HG02678 (cell line): ENCODE data around the gene MYO9A.
"Not testable (repeated sequence)": the region's sequence is repeated elsewhere in the genome, so short reads cannot be mapped to it uniquely, and the experiment has no call there.

ENCODE experiments used
- ATAC-seq: cut with Tn5 transposase; IDR thresholded peaks from one replicate; pipeline ENCODE4 v1.9.1; 2021; ENCODE audit warnings: mild to moderate bottlenecking, moderate library complexity; ENCODE audit not compliant: unreplicated experiment

Gene MYO9A

DNA sequence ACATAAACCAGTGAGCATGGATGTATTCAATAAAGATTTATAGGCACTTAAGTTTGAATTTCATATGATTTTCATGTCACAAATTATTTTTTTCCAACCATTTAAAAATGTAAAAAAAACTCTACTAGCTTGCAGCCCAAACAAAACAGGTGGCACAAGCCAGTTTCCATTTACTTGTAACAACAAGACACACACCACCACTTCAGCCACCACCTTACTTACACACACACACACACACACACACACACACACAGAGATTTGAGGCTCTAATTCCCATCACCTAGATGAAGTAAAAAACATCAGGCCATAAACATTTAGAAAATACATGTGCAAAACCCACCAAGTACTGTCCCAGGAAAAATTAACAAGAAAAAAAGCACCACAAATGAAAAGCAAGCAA, 25.3 kb downstream of the MYO9A start:
- no peak for ATAC-seq

GRCh38 chr15:72092006-72092405, 25.9 kb downstream of the MYO9A start:
- no peak for ATAC-seq

GRCh38 chr15:72086920-72087648, 30.9 kb downstream of the MYO9A start:
- no peak for ATAC-seq

DNA sequence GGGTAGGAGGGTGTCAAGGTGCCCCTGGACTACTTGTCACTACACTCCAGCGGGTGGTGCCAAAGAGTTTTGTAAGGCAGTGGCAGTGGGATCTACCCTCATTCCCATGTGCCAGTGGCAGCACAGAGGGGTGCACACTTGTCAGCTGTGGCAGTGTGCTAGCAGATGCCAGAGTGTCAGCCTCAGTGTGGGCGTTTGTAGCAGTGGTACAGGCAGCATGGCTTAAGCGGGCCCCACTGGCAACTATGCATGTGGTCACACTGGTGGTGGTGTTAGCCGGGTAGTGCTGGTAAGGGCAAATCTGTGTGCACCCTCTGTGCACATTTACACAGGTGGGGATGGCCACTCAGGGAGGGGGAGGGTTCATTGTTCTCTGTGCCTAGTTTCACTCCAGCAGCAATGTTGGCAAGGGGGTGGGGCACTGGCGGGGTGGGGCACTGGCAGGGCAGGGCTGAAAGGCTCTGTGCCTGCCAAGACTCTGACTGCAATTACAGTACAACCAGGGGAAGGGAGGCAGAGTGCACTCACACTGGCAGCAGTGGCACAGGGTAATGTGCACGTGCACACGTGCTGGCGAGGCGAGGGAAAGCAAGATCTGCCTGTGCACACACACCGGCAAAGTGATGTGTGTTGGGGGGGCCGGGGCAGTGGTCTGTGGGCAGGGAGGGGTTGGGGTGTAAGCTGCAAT, 31.8 kb downstream of the MYO9A start:
- no peak for ATAC-seq

GRCh38 chr15:72082176-72082575, 35.8 kb downstream of the MYO9A start:
- no peak for ATAC-seq

- peak; percentile 62 for ATAC-seq
Measured at GRCh38 chr15:72078887-72079286, 39.1 kb downstream of the MYO9A start.

DNA sequence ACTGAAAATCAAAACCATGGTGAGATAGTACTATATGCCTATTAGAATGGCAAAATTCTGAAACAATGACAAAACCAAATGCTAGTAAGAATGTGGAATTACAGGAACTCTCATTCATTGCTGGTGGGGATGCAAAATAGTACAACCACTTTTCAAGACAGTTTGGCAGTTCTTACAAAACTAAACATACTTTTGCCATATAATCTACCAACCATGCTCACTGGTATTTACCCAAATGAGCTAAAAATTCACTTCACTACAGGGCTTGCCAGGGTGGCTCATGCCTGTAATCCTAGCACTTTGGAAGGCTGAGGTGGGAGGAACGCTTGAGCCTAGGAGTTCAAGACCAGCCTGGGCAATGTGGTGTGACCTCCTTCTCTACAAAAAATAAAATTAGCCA, 40.0 kb downstream of the MYO9A start:
- no peak for ATAC-seq

- ATAC-seq: no peak
Measured at GRCh38 chr15:72074335-72075060, 43.5 kb downstream of the MYO9A start.

DNA sequence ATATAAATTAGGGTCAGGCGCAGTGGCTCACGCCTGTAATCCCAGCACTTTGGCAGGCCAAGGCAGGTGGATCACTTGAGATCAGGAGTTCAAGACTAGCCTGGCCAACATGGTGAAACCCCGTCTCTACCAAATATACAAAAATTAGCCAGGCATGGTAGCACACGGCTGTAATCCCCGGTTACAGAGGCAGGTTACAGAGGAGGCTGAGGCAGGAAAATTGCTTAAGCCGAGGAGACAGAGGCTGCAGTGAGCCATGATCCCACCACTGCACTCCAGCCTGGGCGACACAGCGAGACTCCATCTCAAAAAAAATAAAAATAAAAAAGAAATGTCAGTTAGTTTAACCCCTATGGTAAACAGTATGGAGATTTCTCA, 46.5 kb downstream of the MYO9A start:
- not testable (repeated sequence) for ATAC-seq

DNA sequence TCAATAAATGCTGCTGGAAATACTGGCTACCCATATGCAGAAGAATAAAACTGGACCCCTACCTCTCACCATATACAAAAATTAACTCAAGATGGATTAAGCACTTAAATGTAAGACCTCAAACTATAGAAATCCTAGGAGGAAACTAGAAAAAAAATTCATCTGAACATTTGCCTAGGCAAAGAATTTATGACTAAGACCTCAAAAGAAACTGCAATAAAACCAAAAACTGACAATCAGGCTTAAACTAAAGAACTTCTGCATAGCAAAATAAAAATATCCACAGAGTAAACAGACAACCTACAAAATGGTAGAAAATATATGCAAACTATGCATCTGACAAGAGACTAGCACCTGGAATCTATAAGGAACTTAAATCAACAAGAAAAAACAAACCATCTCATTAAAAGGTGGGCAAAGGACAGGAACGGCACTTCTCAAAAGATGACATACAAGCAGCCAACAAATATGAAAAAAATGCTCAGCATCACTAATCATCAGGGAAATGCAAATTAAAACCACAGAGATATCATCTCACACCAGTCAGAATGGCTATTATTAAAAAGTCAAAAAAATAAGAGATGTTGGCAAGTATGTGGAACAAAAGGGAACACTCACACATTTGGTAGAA, 47.0 kb downstream of the MYO9A start:
- ATAC-seq: no peak

DNA sequence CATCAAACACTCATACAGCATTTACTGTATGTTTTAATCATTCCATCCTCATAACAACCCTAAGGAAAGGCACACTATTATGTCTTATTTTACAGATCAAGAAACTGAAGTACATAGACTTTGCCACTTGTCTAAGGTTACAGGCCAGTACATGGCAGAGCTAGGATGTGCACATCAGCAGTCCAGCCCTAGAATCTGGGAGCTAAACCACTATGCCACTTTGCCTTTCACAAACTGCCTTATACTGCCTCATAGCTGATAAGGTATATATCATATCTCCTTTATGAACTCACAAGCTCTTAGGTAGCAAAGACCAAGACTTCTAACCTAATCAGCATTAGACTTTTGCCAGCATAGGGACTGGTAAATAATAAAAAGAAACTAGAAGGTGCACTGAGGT, 49.1 kb downstream of the MYO9A start:
- no peak for ATAC-seq

DNA sequence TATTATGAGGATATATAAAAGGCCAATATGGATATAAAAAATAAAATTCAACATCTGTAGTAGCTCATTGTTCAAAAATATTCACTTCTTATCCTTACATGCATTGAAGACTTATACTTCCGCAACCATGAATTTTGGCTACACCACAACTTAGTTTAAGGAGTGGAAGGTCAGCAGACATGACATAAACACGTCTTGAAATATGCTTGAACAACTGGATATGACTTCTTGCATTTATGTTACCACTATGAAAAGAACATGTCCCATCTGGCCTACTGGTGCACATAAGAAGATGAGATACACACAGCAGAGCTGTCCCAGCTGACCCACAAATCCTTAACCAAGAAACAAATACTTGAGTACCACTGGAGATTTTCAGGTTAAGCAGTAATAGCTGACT, 52.1 kb downstream of the MYO9A start:
- no peak for ATAC-seq

DNA sequence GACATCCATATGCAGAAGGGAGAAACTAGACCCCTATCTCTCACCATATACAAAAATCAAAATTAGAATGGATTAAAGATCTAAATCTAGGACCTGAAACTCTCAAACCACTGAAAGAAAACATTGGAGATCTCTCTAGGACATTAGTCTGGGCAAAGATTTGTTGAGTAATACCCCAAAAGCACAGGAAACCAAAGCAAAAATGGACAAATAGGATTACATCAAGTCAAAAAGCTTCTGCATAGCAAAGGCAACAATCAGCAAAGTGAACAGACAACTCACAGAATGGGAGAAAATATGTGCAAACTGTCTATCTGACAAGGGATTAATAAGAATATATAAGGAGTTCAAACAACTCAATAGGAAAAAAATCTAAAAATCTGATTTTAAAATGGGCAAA, 54.8 kb downstream of the MYO9A start:
- no peak for ATAC-seq

DNA sequence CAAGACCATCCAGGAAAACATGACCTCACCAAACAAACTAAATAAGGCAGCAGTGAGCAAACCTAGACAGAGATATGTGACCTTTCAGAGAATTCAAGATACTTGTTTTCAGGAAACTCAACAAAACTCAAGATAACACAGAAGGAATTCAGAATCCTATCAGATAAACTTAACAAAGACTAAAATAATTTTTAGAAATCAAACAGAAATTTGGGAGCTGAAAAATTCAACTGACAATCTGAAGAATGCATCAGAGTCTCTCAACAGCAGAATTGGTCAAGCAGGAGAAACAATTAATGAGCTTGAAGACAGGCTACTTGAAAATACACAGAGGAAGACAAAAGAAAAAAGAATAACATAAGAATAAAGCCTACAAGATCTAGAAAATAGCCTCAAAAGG, 55.6 kb downstream of the MYO9A start:
- ATAC-seq: no peak

- no peak for ATAC-seq
Measured at GRCh38 chr15:72060687-72061250, 57.2 kb downstream of the MYO9A start.

DNA sequence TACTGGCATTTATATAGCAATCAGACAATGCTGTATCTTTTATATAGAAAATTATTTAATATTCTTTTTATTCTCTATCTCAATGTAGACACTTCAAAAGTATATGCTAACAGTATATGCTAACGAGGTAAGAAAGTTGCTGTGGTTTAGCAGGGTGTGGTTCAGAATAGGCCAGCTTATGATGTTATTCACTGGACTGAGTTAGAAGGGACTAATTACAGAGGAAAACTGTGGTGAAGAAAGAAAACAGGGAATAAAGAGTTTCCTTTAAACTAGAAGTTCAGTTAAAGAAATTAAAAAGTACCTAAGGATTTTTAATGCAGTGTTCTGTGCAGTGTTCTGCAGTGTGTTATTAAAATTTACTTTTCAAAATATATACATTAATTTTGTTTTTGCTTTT, 59.4 kb downstream of the MYO9A start:
- ATAC-seq: no peak

DNA sequence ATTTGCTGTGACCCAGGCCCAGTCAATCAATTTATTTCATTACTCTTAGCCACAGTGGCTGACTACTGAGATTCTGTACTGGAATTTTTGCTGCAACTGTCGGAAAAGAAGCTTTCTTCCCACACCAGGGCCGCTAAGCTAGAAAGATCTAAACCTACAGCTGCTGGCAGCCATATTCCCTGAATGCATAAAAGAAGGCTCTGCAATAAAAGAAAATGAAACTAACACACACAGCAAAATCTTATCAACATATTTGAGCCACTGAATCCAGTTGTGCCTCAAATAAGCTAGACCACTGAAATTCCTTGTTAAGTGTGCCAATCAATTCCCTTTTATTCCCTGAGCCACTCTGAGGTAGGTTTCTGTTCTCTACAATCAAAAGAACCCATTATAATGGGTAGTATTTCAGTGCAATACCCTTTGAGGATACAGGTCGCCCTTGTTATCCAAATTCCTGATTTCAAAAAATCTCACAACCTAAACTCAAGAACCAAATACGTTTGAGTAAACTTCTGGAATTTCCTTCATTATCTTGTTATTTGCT, 60.3 kb downstream of the MYO9A start:
- no peak for ATAC-seq

DNA sequence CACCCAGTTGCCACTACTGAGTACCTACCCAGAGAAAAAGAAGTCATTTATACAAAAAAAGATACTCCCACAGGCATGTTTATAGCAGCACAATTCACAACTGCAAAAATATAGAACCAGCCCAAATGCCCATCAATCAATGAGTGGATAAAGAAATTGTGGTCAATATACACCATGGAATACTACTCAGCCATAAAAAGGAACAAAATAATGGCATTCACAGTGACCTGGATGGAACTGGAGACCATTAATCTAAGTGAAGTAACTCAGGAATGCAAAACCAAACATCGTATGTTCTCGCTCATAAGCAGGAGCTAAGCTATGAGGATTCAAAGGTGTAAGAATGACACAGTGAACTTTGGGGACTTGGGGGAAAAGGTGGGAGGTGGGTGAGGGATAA, 61.7 kb downstream of the MYO9A start:
- not testable (repeated sequence) for ATAC-seq

DNA sequence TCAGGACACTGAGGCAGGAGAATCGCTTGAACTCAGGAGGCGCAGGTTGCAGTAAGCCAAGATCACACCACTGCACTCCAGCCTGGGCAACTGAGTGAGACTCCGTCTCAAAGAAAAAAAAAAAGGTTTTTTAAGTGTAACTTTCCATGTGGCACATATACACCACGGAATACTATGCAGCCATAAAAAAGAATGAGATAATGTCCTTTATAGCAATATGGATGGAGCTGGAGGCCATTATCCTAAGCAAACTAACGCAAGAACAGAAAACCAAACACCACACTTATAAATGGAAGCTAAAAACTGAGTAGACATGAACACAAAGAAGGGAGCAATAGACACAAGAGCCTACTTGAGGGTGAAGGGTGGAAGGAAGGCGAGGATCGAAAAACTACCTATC, 64.7 kb downstream of the MYO9A start:
- not testable (repeated sequence) for ATAC-seq

DNA sequence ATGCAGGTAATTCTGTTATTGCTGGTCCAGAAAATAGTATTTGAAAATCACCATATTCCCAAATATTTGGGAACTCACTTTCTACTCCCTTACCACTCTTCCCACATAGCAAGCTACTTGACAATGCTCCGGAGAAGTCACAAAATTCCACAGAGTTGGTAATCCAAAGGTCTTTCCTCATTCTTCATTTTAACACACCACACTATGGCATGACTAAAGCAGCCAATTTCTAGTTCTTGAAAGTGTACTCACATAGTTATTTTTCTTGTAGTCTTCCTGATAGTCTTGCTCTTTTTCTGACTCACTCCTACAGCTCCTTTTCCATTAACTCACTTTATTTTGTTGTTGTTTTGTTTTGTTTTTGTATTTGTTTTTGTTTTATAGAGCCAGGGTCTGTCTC, 67.2 kb downstream of the MYO9A start:
- ATAC-seq: no peak

DNA sequence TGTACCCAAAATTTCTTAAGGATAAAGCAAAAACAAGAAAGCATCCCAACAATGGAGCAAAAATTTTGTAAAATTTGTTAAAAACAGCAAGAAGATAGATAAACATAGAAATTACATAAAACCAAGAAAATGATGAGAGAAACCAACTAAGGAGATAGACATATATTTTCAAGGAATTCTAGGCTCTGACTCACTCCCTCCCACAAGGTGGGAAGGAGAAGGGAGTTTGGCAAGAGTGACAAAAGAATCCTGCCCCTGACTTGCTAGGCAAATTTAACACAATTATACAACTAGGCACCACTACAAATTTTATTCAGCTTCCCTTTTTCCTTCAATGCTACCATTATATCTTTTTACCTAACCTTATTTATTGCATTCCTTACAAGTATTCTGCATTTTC, 70.9 kb downstream of the MYO9A start:
- no peak for ATAC-seq
